Esophagus muscularis mucosa (tissue), 4 donors: ENCODE data around the gene NDUFS8. TPM values are rescaled to one million over a fixed set of nuclear protein-coding genes. Genes with fewer than 3 reads are reported as not detected.
A peak's percentile ranks its signal among the peaks of the same experiment; 100 is the strongest.

ENCODE experiments used
- DNase-seq: peaks from one replicate; pipeline ENCODE4 v3.0.0-alpha.2; 2017; ENCODE audit errors: extremely low spot score
- H3K27ac ChIP-seq, 4 donors: fragments of 200-600 bp; sonication (generic); replicated peaks in 1 of 4; 1 replicate in 3 of 4; 2 replicates in 1 of 4; pipeline ENCODE4 v1.5.1; 2016 to 2019; ENCODE audit warnings: mild to moderate bottlenecking in 1 of 4
- H3K27me3 ChIP-seq, 4 donors: fragments of 200-600 bp; sonication (generic); one replicate each; pipeline versions ENCODE4 v1.5.1 to v1.6.0; 2016 to 2019
- H3K36me3 ChIP-seq, 4 donors: fragments of 200-600 bp; sonication (generic); one replicate each; pipeline ENCODE4 v1.5.1; 2016 to 2019
- H3K4me1 ChIP-seq, 4 donors: fragments of 200-600 bp; sonication (generic); one replicate each; pipeline ENCODE4 v1.5.1; 2016 to 2019
- H3K4me3 ChIP-seq, 4 donors: fragments of 200-600 bp; sonication (generic); 1 replicate in 2 of 4; 2 replicates in 2 of 4; pipeline ENCODE4 v1.5.1; 2016 to 2019; ENCODE audit warnings: mild to moderate bottlenecking in 4 of 4, moderate library complexity in 1 of 4
- H3K9me3 ChIP-seq, 4 donors: fragments of 200-600 bp; sonication (generic); 1 replicate in 3 of 4; 2 replicates in 1 of 4; pipeline ENCODE4 v1.5.1; 2016 to 2019
- CTCF ChIP-seq, 3 experiments: fragments of 200-600 bp in 2 of 3; fragments of 450-650 bp in 1 of 3; sonication (generic) in 2 of 3; IDR thresholded peaks; one replicate each; pipeline ENCODE4 v1.5.1; 2017 to 2019; ENCODE audit warnings: antibody characterized with exemption in 3 of 3, mild to moderate bottlenecking in 2 of 3, moderate library complexity in 1 of 3
- EP300 ChIP-seq: sonication (generic); formaldehyde crosslinking; IDR thresholded peaks from one replicate; pipeline ENCODE4 v1.6.1; 2017; ENCODE audit warnings: antibody characterized with exemption
- POLR2A ChIP-seq: fragments of 450-650 bp; IDR thresholded peaks from one replicate; pipeline ENCODE4 v1.6.1; 2017; ENCODE audit warnings: antibody characterized with exemption, moderate library complexity, mild to moderate bottlenecking, low read depth
- POLR2AphosphoS5 ChIP-seq, 2 donors: sonication (generic); formaldehyde crosslinking; IDR thresholded peaks; one replicate each; pipeline ENCODE4 v1.6.1; 2017; ENCODE audit warnings: antibody characterized with exemption in 2 of 2
- WGBS: methylation state at CpG from one replicate; pipeline ENCODE4 v1.1.5; 2018; 5-methylcytosine and 5-hydroxymethylcytosine counted together
- intact Hi-C: fragments of 100-400 bp; cut with DNase I; formaldehyde crosslinking; loops from one replicate; pipeline ENCODE4 v1.15.1; 2023
- total RNA-seq, 4 donors: library from RNA; depleted of rRNA; stranded (reverse); fragments of >200 nt; gene quantifications; one replicate each; pipeline versions ENCODE4 v1.1.0 to v1.2.1, GENCODE V29; 2016

Gene NDUFS8
- total RNA-seq, 4 donors from 2014 or later, result 178 to 271 (median 198) TPM

GRCh38 chr11:68038718-68039525 is 8.4 kb downstream of the NDUFS8 start, which contains the start of gene TCIRG1:
Gene TCIRG1 (plus strand): TSS chr11:68039025. CDS start chr11:68041272, 2,247 bp downstream.
- peak within 1 kb of the TSS; percentile 70 to 88 (median 76) for H3K4me3 ChIP-seq
- H3K27me3 ChIP-seq, result no peaks in the 10 kb centered on the region
- H3K27ac ChIP-seq, result peak within 1 kb of the TSS; percentile 87 to 92 (median 88)
- peak; percentile 94 to 98 for TF ChIP-seq POLR2AphosphoS5 (IDR thresholded peaks at IDR 0.05)
- TF ChIP-seq CTCF (IDR thresholded peaks at IDR 0.05), result peak in 2 of 3 experiments; percentile 16 to 17
- TF ChIP-seq EP300, result no peak
- peak; percentile 94 for TF ChIP-seq POLR2A
- WGBS, result 25% methylated on average over 2 of the region's 51 CpGs
- DNase-seq, result peak; percentile 96
- peaks cover 42 to 82% (median 77%) of the 10 kb centered on the region in 4 donors for H3K4me1 ChIP-seq
- H3K9me3 ChIP-seq, result no peaks in the 10 kb centered on the region
- H3K36me3 ChIP-seq, result peaks cover 17 to 54% (median 41%) of the 10 kb centered on the region in 4 donors
- intact Hi-C loops, result loop anchor here (2.0 to 5.0 kb wide), 2 partner anchors 83 to 174 kb away; partner anchors contain the start of genes CHKA and KMT5B

- peaks cover 42 to 84% (median 78%) of the 10 kb centered on the region in 4 donors for H3K4me1 ChIP-seq
These were observed 9.1 kb downstream of the NDUFS8 start for GRCh38 chr11:68039526-68040086.

GRCh38 chr11:68040101-68040956 is 9.8 kb downstream of the NDUFS8 start:
- intact Hi-C loops, result no loop called here
- H3K27me3 ChIP-seq, result no peaks in the 10 kb centered on the region
- WGBS, result 16% methylated on average over 15 of the region's 22 CpGs

More at GRCh38 chr11:68039526-68040086, 9.1 kb downstream of the NDUFS8 start:
- no peak for DNase-seq
- peak overlapping the region; percentile 70 to 88 (median 76) for H3K4me3 ChIP-seq
- intact Hi-C loops, result loop anchor here (2.0 to 5.0 kb wide), 2 partner anchors 83 to 173 kb away; partner anchors contain the start of genes CHKA and KMT5B
- 26% methylated on average over 3 of the region's 10 CpGs for whole genome bisulfite sequencing
- H3K36me3 ChIP-seq, result peaks cover 16 to 54% (median 43%) of the 10 kb centered on the region in 4 donors
- H3K27ac ChIP-seq, result peak overlapping the region; percentile 87 to 92 (median 88)
- no peaks in the 10 kb centered on the region for H3K27me3 ChIP-seq
- TF ChIP-seq POLR2AphosphoS5 (IDR thresholded peaks at IDR 0.05) (no peak), POLR2A (no peak), EP300 (no peak), CTCF (IDR thresholded peaks at IDR 0.05) (no peak)
- no peaks in the 10 kb centered on the region for H3K9me3 ChIP-seq

GRCh38 chr11:68040957-68041591 is 10.6 kb downstream of the NDUFS8 start:
- Histone ChIP-seq H3K4me3 (peak overlapping the region; percentile 70 to 88 (median 76)), H3K4me1 (peaks cover 40 to 81% (median 76%) of the 10 kb centered on the region in 4 donors), H3K27me3 (no peaks in the 10 kb centered on the region), H3K27ac (peak overlapping the region; percentile 87 to 92 (median 88)), H3K9me3 (no peaks in the 10 kb centered on the region), H3K36me3 (peaks cover 22 to 56% (median 49%) of the 10 kb centered on the region in 4 donors)
- 86% methylated on average over 4 of the region's 23 CpGs for WGBS
- TF ChIP-seq POLR2AphosphoS5 (IDR thresholded peaks at IDR 0.05) (no peak), CTCF (IDR thresholded peaks at IDR 0.05) (no peak), POLR2A (no peak), EP300 (no peak)
- intact Hi-C loops, result no loop called here
- DNase-seq, result no peak

More at GRCh38 chr11:68040101-68040956, 9.8 kb downstream of the NDUFS8 start:
- Histone ChIP-seq H3K4me1 (peaks cover 42 to 84% (median 78%) of the 10 kb centered on the region in 4 donors), H3K9me3 (no peaks in the 10 kb centered on the region), H3K27ac (peak overlapping the region; percentile 87 to 92 (median 88)), H3K4me3 (peak overlapping the region; percentile 70 to 88 (median 76)), H3K36me3 (peaks cover 22 to 54% (median 46%) of the 10 kb centered on the region in 4 donors)
- peak; percentile 94 for DNase-seq
- TF ChIP-seq POLR2AphosphoS5 (IDR thresholded peaks at IDR 0.05) (peak; percentile 41 to 67), EP300 (no peak), POLR2A (no peak)
